Cardiac fibroblast (primary cell): ENCODE measurements around the gene PRDM11.
"Not testable (repeated sequence)": the region's sequence is repeated elsewhere in the genome, so short reads cannot be mapped to it uniquely, and the experiment has no call there.

Experiments used
- DNase-seq, 2 donors: peaks; one replicate each; pipeline versions ENCODE4 v3.0.0 to v3.0.0-alpha.2; 2010; ENCODE audit warnings: low read depth in 2 of 2
- H3K4me3 ChIP-seq, 2 donors: replicated peaks in 1 of 2; 1 replicate in 1 of 2; 2 replicates in 1 of 2; pipeline ENCODE4 v1.5.1; 2011; ENCODE audit warnings: low read depth in 2 of 2, low read length in 2 of 2, mild to moderate bottlenecking in 2 of 2, moderate library complexity in 1 of 2
- CTCF ChIP-seq: IDR thresholded peaks from one replicate; pipeline ENCODE4 v1.5.1; 2011; ENCODE audit warnings: low read depth, mild to moderate bottlenecking, low read length, inconsistent platforms

The PRDM11 gene

DNA sequence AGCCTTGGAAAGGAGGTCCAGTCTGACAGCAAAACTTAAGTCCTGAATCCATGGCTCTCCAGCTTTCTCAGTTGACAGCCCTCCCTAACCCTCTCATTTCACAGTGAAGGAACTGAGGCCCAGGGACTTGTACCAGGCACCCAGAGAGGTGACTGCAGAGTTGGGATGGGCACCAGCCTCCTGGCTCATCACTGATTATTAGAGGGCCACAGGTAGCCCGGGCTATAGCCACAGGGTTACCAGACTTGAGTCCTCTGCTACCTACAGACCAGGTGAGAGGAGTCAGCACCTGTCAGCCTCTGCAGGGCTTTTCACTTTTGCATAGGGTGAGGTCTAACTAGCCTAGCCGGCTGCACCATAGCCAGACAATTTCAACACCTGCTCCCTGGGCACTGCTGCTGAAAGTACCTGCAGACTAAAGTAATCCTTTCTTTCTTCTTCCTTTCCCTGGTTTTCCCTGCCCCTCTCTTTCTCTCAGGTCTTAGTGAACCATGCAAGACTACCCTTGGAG is 102.1 kb downstream of the PRDM11 start:
- H3K4me3 ChIP-seq = no peak overlapping the region
- TF ChIP-seq CTCF = no peak
- no peak for DNase-seq

DNA sequence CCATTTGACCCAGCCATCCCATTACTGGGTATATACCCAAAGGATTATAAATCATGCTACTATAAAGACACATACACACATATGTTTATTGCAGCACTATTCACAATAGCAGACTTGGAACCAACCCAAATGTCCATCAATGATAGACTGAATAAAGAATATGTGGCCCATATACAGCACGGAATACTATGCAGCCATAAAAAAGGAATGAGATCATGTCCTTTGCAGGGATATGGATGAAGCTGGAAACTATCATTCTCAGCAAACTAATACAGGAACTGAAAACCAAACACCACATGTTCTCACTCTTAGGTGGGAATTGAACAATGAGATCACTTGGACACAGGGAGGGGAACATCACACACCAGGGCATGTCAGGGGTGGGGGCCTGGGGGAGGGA is 102.9 kb downstream of the PRDM11 start:
- H3K4me3 ChIP-seq, DNase-seq: not testable (repeated sequence)

DNA sequence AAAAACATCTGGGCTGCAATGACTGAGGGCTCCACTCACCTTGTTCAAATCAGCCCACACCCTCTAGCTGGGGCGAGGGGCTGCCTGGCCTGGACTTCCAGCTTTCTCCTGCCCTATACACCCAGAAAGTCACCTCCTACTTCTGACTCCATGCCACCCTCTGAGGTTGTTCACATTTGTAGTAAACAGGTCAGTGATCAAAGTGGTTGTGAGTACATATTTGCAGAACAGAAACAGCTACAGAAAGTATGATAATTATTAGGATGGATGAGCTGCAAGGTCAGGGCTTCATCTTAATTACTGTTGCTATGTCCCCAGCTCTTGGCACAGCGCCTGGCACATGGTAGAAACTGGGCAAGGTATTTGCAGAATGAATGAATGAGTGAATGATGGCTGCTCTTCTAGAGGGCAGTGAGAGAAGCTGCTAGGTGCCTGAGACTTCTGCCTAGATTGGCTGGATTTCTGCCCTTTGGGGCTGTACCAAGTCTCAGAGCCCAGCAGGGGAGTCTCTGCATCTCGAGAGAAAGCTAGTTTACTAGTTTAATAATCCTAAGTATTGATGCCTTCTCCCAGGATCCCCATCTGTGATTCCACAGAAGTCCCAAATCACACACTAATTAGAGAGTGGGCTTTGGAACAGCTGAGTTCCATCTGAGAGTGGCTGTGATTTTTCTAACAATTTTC is 103.7 kb downstream of the PRDM11 start:
- DNase-seq = peak in 1 of 2 donors; percentile 17
- no peak for TF ChIP-seq CTCF
- H3K4me3 ChIP-seq = no peak overlapping the region

DNA sequence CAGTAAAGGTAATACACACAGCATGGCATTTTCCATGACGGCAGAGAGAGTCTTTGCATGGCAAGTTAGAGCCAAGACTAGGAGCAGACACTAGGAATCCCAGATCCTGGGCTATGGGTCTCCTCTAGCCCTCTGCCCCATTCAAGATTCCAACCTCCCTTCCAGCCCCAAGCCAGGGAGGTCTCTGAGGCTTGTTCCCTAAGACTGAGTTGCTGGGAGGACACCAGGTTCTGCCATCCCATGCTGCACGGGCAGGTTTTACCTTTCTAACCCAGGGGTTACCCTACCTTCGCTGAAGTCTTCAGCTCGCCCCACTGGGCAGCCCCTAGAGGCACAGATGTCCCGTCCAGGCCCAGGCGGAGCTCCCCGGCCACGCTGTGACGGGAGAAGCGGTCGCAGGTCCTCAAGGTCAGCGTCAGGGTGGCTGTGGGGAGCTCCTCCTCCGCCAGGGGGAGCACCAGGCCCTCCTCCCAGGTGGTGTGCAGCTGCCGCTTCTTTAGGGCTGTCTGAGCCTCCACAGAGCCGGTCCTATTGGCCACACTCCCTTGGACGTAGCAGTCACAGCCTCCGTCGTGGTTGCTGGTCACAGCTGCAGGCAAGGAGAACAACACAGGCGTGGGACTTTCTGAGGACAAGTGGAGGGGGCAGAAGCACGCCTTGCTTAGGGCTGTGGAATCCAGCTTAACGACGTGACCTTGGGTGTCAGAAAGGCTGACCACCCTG is 105.9 kb downstream of the PRDM11 start:
- H3K4me3 ChIP-seq = no peak overlapping the region
- peak; percentile 87 for TF ChIP-seq CTCF
- peak; percentile 35 to 67 for DNase-seq

DNA sequence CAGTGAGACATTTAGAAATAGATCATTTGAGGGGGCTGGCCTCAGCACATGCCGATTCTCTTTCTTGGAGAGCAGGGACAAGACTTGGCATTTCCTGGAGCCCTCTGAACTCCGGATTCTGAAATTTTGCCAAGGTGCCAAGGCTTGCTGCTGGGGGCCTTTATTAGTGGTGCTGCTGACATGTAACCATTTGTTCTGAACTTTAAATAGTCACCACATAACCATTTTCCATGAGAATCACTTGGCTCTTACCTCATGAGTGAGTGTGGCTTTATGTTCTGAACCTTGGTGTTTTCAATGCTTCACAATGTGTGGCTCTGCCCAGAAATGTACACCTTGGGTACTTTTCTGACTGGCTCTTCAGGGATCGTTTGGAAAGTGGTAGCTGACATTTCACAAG is 106.4 kb downstream of the PRDM11 start:
- no peak for TF ChIP-seq CTCF
- no peak overlapping the region for H3K4me3 ChIP-seq
- DNase-seq = peak in 1 of 2 donors; percentile 29

- no peak overlapping the region for H3K4me3 ChIP-seq
- DNase-seq = no peak
- TF ChIP-seq CTCF = no peak
Observed at GRCh38 chr11:45253640-45254039, 107.2 kb downstream of the PRDM11 start.

DNA sequence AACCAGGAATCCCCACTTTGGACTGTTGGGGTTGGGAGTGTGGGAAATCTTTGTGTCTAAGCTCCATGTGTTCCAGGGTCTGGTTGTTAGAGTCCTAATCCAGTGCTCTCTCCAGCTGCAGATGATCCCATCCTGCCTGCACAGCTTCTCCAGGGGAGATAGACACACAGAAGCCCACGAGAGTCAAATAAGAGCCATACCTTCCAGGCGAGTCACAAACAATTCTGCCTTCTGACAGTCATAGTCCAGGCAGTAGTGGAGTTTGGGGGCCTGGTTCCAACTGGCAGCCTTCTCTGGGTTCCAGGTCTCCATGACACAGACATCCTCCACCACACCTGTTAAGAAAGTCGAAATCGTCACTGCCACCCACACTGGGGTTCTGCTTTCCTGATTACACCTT is 107.6 kb downstream of the PRDM11 start:
- TF ChIP-seq CTCF = no peak
- no peak overlapping the region for H3K4me3 ChIP-seq
- DNase-seq = no peak
